Endothelial cell (in vitro differentiated cells): ENCODE results near the gene PCED1B. TPM values are rescaled to one million over a fixed set of nuclear protein-coding genes. Genes with fewer than 3 reads are reported as not detected.

ENCODE experiments used
- DNase-seq: peaks from one replicate; pipeline ENCODE4 v3.0.0; 2021; ENCODE audit warnings: low spot score
- H3K27ac Mint-ChIP-seq: one replicate; pipeline ENCODE4 v1.8.0; 2021; ENCODE audit warnings: mixed read lengths, inconsistent platforms; ENCODE audit not compliant: unreplicated experiment
- H3K27me3 Mint-ChIP-seq: one replicate; pipeline ENCODE4 v1.8.0; 2021; ENCODE audit warnings: mild to moderate bottlenecking, moderate library complexity, mixed read lengths, inconsistent platforms; ENCODE audit not compliant: unreplicated experiment
- H3K36me3 Mint-ChIP-seq: one replicate; pipeline ENCODE4 v1.8.0; 2021; ENCODE audit warnings: mild to moderate bottlenecking, low read depth, mixed read lengths, inconsistent platforms; ENCODE audit not compliant: unreplicated experiment
- H3K4me1 Mint-ChIP-seq: one replicate; pipeline ENCODE4 v1.8.0; 2021; ENCODE audit warnings: mild to moderate bottlenecking, mixed read lengths, inconsistent platforms; ENCODE audit not compliant: unreplicated experiment
- H3K4me3 Mint-ChIP-seq: one replicate; pipeline ENCODE4 v1.8.0; 2021; ENCODE audit warnings: mild to moderate bottlenecking, mixed read lengths, inconsistent platforms; ENCODE audit not compliant: unreplicated experiment
- H3K9me3 Mint-ChIP-seq: one replicate; pipeline ENCODE4 v1.8.0; 2021; ENCODE audit warnings: mixed read lengths, inconsistent platforms; ENCODE audit not compliant: unreplicated experiment
- CTCF ChIP-seq: fragments of 200-600 bp; sonication (generic); IDR thresholded peaks from one replicate; pipeline ENCODE4 v1.5.0; 2021; ENCODE audit warnings: antibody characterized with exemption; ENCODE audit not compliant: unreplicated experiment
- total RNA-seq: library from RNA; stranded (reverse); fragmentation: NEBNext Ultra II Directional; extraction: Animal tissue kit (Norgen Biotek cat#: 25700); gene quantifications from one replicate; pipeline ENCODE4 v1.2.1, GENCODE V29; 2021; ENCODE audit not compliant: unreplicated experiment

PCED1B gene
- total RNA-seq, 1 donor from 2014 or later, result 9.7 TPM

DNA sequence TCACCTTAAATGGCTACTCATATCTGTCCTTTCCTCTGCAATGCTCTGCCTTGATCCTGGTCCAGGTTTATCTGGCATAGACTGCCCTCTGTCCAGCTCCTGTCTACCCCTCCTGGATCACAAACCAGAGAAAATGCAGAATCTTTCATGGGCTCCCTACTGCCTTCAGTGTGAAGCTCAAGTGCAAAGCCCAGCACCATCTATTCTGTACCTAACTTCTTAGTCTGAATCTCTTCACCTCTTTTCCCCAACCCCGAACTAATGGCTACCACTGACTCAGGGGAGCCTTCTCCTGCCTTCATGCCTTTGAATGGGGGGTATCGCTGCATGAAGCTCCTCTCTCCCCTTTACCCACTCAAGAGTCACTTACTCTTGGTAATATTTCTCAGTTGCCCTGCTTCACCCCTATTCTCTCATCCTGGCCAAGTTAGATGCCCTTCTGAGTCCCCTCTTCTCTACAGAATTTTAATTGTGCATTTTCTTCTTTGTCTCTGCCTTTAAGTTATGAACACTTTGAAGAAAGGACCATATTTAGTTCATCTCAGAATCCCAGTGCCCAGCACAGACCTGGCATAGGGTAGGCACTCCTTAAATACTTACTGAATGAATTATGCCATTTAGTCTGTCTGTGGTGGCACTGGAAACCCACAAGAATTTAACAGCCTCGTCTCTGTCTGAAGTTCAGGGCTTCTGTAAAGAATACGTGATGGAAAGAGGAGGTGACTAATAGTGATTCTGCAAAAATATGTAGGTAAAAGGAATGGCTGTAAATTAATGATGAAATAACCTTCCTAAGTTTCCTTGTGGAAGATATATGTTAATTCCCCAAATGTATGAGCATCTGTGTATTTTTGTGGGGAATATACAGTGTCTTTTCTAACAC, 191.6 kb downstream of the PCED1B start:
- no peak overlapping the region for H3K27ac Mint-ChIP-seq
- H3K36me3 Mint-ChIP-seq, result no peaks in the 10 kb centered on the region
- no peak for DNase-seq
- H3K9me3 Mint-ChIP-seq, result no peaks in the 10 kb centered on the region
- H3K27me3 Mint-ChIP-seq, result peaks cover 3% of the 10 kb centered on the region
- H3K4me3 Mint-ChIP-seq, result no peak overlapping the region
- TF ChIP-seq CTCF, result no peak
- peaks cover 53% of the 10 kb centered on the region for H3K4me1 Mint-ChIP-seq

DNA sequence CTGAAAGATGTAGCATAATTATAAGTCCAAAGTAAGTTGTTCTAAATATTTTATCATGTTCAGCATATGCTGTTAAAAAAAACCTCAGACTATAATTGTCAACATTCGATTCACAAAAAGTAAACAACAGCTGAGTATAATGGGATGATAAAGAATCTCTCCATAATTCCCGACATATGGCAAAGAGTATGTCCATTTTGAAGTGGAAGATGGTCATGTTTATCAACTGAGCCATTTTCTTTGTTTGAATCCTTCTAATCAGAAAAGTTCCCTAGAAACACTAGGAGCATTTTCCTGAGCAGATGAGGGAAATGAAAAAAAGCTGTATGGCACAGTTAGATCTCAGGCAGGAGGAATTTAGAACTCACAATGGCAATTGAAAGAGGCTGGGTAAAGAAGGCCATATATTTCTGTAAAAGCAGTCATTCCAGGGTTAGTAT, 192.4 kb downstream of the PCED1B start:
- TF ChIP-seq CTCF, result no peak
- H3K36me3 Mint-ChIP-seq, result no peaks in the 10 kb centered on the region
- no peaks in the 10 kb centered on the region for H3K9me3 Mint-ChIP-seq
- H3K4me3 Mint-ChIP-seq, result no peak overlapping the region
- H3K27me3 Mint-ChIP-seq, result peaks cover 3% of the 10 kb centered on the region
- peaks cover 60% of the 10 kb centered on the region for H3K4me1 Mint-ChIP-seq
- no peak overlapping the region for H3K27ac Mint-ChIP-seq
- no peak for DNase-seq

DNA sequence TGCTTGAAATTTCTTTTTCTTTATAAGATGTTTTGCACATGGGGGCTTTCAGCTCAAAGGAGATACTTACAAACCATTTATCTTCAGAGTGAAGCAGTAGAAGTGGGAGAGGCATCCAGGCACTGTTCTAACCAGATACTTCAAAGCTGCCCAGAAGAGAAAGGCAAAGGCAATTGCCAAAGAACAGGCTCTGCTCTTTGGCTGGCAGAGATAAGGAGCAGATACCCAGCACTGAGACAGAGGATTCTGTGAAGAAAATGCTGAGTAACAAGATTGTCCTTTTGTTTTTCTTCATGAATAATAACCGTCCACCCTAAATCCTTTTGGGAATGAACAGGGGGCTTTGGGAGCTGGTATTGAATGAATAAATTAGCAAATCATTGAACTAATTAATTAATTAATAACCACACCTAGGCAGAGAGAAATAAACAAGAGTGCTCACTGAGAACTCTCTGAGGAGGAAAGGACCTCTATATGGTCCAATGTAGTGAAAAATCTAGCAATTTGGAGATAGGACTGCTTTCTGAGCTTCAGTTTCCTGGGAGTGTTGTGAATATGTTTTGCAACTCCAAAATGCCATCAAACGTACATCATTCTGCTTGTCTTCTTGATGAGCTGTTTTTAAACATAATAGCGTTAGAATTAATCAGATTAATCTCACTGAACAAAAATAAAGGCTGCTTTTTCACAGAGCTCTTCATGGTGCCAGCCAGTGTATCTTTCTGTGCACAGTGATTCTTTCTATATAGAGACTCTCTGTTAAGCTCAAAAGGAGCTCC, 193.2 kb downstream of the PCED1B start:
- no peaks in the 10 kb centered on the region for H3K9me3 Mint-ChIP-seq
- TF ChIP-seq CTCF, result no peak
- H3K27ac Mint-ChIP-seq, result no peak overlapping the region
- peaks cover 67% of the 10 kb centered on the region for H3K4me1 Mint-ChIP-seq
- H3K27me3 Mint-ChIP-seq, result peaks cover 4% of the 10 kb centered on the region
- H3K36me3 Mint-ChIP-seq, result no peaks in the 10 kb centered on the region
- no peak for DNase-seq
- no peak overlapping the region for H3K4me3 Mint-ChIP-seq

GRCh38 chr12:47273191-47273626, 193.8 kb downstream of the PCED1B start:
- no peak for DNase-seq
- H3K27ac Mint-ChIP-seq, result no peak overlapping the region
- H3K4me3 Mint-ChIP-seq, result no peak overlapping the region
- H3K9me3 Mint-ChIP-seq, result no peaks in the 10 kb centered on the region
- peaks cover 7% of the 10 kb centered on the region for H3K27me3 Mint-ChIP-seq
- TF ChIP-seq CTCF, result no peak
- H3K36me3 Mint-ChIP-seq, result no peaks in the 10 kb centered on the region
- H3K4me1 Mint-ChIP-seq, result peaks cover 71% of the 10 kb centered on the region
